ENCODE measurements around the gene HOMER3. TPM values are rescaled to one million over a fixed set of nuclear protein-coding genes. Genes with fewer than 3 reads are reported as not detected.

Gene HOMER3
- total and polyA plus RNA-seq, 10 of the 15 experiments (the other 5 are each of a cell fraction or from before 2014, with no cell fraction given): 0.18 to 10.6 (median 0.50) TPM; not detected in 2

DNA sequence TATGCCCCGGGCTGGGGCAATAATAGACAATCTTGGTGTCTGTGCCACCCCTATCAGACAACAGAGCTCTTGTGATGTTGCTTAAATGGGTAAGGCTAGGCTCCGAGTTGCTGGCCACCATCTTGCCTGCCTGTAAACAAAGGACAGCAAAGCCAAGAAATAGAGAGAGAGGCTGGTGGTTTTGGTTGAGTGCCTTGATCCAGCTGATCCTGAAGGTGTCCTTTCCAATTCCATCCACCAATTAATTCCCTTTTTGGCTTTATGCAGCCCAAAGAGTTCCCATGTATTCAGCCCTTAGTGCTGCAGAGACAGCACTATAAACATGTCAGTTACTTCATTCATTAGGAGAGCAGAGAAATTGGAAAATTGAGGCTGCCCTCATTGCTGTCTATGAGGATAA is 41.7 kb upstream of the HOMER3 start:
- Histone ChIP-seq H3K27ac (ENCODE audit: control insufficient read depth, insufficient read depth) (no peak overlapping the region), H3K9ac (ENCODE audit: control insufficient read depth, insufficient read depth, low read length) (no peak overlapping the region), H3K36me3 (ENCODE audit: control insufficient read depth in 2 of 2, insufficient read depth in 2 of 2, low read length in 1 of 2) (no peaks in the 10 kb centered on the region), H3K27me3 (replicated peaks in 1 of 2; ENCODE audit: control insufficient read depth in 2 of 2, insufficient read depth in 2 of 2, low read length in 1 of 2) (peaks cover 0 to 4% of the 10 kb centered on the region in 2 experiments; a peak in 2 of 4 replicates), H3K4me3 (no peak overlapping the region), H2AFZ (ENCODE audit: control insufficient read depth, low read depth, low read length) (no peak overlapping the region), H3K79me2 (ENCODE audit: control insufficient read depth, insufficient read depth, low read length) (no peaks in the 10 kb centered on the region), H3K9me3 (replicated peaks; ENCODE audit: control insufficient read depth, insufficient read depth, low read length) (no peaks in the 10 kb centered on the region), H3K4me1 (ENCODE audit: control insufficient read depth, insufficient read depth, low read length) (no peaks in the 10 kb centered on the region), H3K4me2 (ENCODE audit: control insufficient read depth, insufficient read depth) (no peak overlapping the region), H4K20me1 (ENCODE audit: control insufficient read depth, insufficient read depth) (no peaks in the 10 kb centered on the region)
- in situ Hi-C loops (cut with MboI): no loop called here
- ChIA-PET SMC1A (ENCODE audit: uncharacterized antibody, unreplicated experiment) (no interaction called here), RAD21 (ENCODE audit: unreplicated experiment) (no interaction called here), CTCF (interaction anchor here (1.3 kb wide), 1 partner anchor 64 kb away, joined by 3 read pairs; the partner anchor contains the start of genes COPE and DDX49), POLR2A (no interaction called here)
- 15% methylated on average over 2 of the region's 2 CpGs for WGBS (ENCODE audit: insufficient coverage, insufficient replicate concordance, low lambda C conversion rate, missing lambda C conversion rate)
- no peak for FAIRE-seq
- intact Hi-C loops (cut with micrococcal nuclease; ENCODE audit: unreplicated experiment): no loop called here
- TF ChIP-seq, protein P1, sequence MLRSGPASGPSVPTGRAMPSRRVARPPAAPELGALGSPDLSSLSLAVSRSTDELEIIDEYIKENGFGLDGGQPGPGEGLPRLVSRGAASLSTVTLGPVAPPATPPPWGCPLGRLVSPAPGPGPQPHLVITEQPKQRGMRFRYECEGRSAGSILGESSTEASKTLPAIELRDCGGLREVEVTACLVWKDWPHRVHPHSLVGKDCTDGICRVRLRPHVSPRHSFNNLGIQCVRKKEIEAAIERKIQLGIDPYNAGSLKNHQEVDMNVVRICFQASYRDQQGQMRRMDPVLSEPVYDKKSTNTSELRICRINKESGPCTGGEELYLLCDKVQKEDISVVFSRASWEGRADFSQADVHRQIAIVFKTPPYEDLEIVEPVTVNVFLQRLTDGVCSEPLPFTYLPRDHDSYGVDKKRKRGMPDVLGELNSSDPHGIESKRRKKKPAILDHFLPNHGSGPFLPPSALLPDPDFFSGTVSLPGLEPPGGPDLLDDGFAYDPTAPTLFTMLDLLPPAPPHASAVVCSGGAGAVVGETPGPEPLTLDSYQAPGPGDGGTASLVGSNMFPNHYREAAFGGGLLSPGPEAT (IDR thresholded peaks at IDR 0.05; ENCODE audit: low read depth): no peak
- no peak for ATAC-seq
- no peak for DNase-seq (ENCODE audit: low read depth, low spot score)
- no TSS peak for BruUV-seq (replicated peaks)

DNA sequence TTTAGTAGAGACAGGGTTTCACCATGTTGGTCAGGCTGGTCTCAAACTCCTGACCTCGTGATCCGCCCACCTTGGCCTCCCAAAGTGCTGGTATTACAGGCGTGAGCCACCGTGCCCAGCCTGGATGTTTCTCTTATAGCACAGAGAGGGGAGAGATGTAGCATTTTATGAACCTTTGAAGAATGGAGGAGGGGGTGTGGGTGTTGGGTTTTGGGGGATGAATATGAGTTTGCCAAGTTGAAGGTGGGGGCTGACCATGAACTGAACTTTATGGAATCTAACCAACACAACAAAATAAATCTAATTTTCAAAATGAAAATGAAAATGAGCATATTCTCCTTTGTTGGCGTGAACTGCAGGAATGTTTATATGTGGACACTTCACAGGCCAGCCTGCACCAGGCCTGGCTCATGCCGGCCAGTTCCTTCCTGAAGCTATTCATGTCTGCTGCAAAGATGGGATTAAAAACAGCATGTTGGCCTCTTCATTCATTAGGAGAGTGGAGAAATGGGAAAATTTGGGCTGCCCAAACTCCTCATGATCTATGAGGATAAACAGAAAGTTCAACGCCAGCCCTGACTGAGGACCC is 39.5 kb upstream of the HOMER3 start:
- intact Hi-C loops (cut with micrococcal nuclease; ENCODE audit: unreplicated experiment) (no loop called here), in situ Hi-C loops (cut with MboI) (no loop called here)
- WGBS (ENCODE audit: insufficient coverage, insufficient replicate concordance, low lambda C conversion rate, missing lambda C conversion rate): 47% methylated on average over 7 of the region's 7 CpGs
- Histone ChIP-seq H3K79me2 (ENCODE audit: control insufficient read depth, insufficient read depth, low read length) (no peaks in the 10 kb centered on the region), H2AFZ (ENCODE audit: control insufficient read depth, low read depth, low read length) (no peak overlapping the region), H3K4me3 (no peak overlapping the region), H3K4me1 (ENCODE audit: control insufficient read depth, insufficient read depth, low read length) (no peaks in the 10 kb centered on the region), H3K4me2 (ENCODE audit: control insufficient read depth, insufficient read depth) (no peak overlapping the region), H3K9ac (ENCODE audit: control insufficient read depth, insufficient read depth, low read length) (no peak overlapping the region), H3K27ac (ENCODE audit: control insufficient read depth, insufficient read depth) (no peak overlapping the region), H4K20me1 (ENCODE audit: control insufficient read depth, insufficient read depth) (no peaks in the 10 kb centered on the region), H3K36me3 (ENCODE audit: control insufficient read depth in 2 of 2, insufficient read depth in 2 of 2, low read length in 1 of 2) (no peaks in the 10 kb centered on the region), H3K27me3 (replicated peaks in 1 of 2; ENCODE audit: control insufficient read depth in 2 of 2, insufficient read depth in 2 of 2, low read length in 1 of 2) (peaks cover 0 to 2% of the 10 kb centered on the region in 2 experiments; a peak in 2 of 4 replicates), H3K9me3 (replicated peaks; ENCODE audit: control insufficient read depth, insufficient read depth, low read length) (no peaks in the 10 kb centered on the region)
- CTCF ChIA-PET: no interaction called here
- BruUV-seq (replicated peaks): no TSS peak
- FAIRE-seq: no peak
- POLR2A ChIA-PET: no interaction called here
- ATAC-seq: no peak
- SMC1A ChIA-PET (ENCODE audit: uncharacterized antibody, unreplicated experiment): no interaction called here
- no peak for DNase-seq (ENCODE audit: low read depth, low spot score)
- RAD21 ChIA-PET (ENCODE audit: unreplicated experiment): no interaction called here
- TF ChIP-seq YBX1 (IDR thresholded peaks at IDR 0.05) (no peak), FOS (IDR thresholded peaks at IDR 0.05; ENCODE audit: borderline replicate concordance, extremely low read depth, insufficient read length) (no peak), SREBF1 (IDR thresholded peaks at IDR 0.05; ENCODE audit: low read length) (no peak)
- TF ChIP-seq, protein P2, sequence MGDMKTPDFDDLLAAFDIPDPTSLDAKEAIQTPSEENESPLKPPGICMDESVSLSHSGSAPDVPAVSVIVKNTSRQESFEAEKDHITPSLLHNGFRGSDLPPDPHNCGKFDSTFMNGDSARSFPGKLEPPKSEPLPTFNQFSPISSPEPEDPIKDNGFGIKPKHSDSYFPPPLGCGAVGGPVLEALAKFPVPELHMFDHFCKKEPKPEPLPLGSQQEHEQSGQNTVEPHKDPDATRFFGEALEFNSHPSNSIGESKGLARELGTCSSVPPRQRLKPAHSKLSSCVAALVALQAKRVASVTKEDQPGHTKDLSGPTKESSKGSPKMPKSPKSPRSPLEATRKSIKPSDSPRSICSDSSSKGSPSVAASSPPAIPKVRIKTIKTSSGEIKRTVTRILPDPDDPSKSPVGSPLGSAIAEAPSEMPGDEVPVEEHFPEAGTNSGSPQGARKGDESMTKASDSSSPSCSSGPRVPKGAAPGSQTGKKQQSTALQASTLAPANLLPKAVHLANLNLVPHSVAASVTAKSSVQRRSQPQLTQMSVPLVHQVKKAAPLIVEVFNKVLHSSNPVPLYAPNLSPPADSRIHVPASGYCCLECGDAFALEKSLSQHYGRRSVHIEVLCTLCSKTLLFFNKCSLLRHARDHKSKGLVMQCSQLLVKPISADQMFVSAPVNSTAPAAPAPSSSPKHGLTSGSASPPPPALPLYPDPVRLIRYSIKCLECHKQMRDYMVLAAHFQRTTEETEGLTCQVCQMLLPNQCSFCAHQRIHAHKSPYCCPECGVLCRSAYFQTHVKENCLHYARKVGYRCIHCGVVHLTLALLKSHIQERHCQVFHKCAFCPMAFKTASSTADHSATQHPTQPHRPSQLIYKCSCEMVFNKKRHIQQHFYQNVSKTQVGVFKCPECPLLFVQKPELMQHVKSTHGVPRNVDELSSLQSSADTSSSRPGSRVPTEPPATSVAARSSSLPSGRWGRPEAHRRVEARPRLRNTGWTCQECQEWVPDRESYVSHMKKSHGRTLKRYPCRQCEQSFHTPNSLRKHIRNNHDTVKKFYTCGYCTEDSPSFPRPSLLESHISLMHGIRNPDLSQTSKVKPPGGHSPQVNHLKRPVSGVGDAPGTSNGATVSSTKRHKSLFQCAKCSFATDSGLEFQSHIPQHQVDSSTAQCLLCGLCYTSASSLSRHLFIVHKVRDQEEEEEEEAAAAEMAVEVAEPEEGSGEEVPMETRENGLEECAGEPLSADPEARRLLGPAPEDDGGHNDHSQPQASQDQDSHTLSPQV (IDR thresholded peaks at IDR 0.05): no peak

Data from GM12878 (cell line).